ENCODE measurements around the gene POR. TPM values are rescaled to one million over a fixed set of nuclear protein-coding genes. Genes with fewer than 3 reads are reported as not detected.
"Not testable (repeated sequence)": the region's sequence is repeated elsewhere in the genome, so short reads cannot be mapped to it uniquely, and the experiment has no call there.

Gene POR
- total RNA-seq, 2 experiments from 2014 or later: 22.8 to 25.2 TPM

DNA sequence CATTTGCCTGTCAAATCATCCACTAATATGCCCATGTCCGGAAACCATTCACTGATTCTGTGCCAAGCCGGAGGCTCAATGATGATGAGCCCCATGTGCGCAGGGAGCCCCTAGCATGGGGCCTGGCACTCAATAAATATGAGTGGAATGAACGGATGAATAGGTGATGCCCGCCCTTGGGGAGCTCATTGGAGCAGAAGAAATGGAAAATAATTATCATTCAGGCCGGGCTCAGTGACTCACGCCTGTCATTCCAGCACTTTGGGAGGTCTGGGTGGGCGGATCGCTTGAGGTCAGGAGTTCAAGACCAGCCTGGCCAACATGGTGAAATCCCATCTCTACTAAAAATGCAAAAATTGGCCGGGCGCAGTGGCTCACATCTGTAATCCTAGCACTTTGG, 25.1 kb upstream of the POR start:
- DNase-seq: peak; percentile 31
- Mint-ChIP-seq H3K27ac (no peak overlapping the region), H3K4me1 (ENCODE audit: low read depth) (peaks cover 7% of the 10 kb centered on the region), H3K27me3 (no peaks in the 10 kb centered on the region), H3K4me3 (no peak overlapping the region), H3K9me3 (no peaks in the 10 kb centered on the region), H3K36me3 (ENCODE audit: low read depth) (peaks cover 24% of the 10 kb centered on the region)
- TF ChIP-seq CTCF (IDR thresholded peaks at IDR 0.05): no peak
- CTCF ChIA-PET: no interaction called here
- ATAC-seq: peak; percentile 20
- intact Hi-C loops (cut with micrococcal nuclease): no loop called here
- POLR2A ChIA-PET: interaction anchor here (0.8 to 1.7 kb wide), 3 partner anchors 9 to 25 kb away, joined by 3 to 6 read pairs (median 3); partner anchors contain the start of gene POR

DNA sequence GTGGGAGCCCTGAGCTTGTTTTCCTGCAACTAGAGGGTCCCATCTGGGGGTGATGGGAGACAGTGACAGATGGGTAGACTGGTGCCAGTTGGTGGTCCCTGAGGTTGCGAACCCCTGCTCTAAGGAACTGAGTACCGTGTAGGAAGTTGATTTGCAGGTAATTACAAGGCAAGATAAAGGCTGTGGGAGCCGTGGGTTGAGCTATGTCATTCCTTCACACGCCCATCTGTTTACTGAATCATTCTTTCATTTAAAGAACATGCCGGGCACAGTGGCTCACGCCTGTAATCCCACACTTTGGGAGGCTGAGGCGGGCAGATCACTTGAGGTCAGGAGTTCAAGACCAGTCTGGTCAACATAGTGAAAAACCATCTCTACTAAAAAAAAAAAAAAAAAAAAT, 23.7 kb upstream of the POR start:
- H3K4me3 Mint-ChIP-seq; H3K27me3 Mint-ChIP-seq; CTCF ChIA-PET; H3K4me1 Mint-ChIP-seq (ENCODE audit: low read depth); ATAC-seq; H3K9me3 Mint-ChIP-seq; H3K27ac Mint-ChIP-seq; intact Hi-C loops (cut with micrococcal nuclease); DNase-seq: not testable (repeated sequence)
- peaks cover 18% of the 10 kb centered on the region for H3K36me3 Mint-ChIP-seq (ENCODE audit: low read depth)
- POLR2A ChIA-PET: interaction anchor here (1.5 kb wide), 1 partner anchor 9 kb away, joined by 5 read pairs; no protein-coding TSS in a partner anchor

DNA sequence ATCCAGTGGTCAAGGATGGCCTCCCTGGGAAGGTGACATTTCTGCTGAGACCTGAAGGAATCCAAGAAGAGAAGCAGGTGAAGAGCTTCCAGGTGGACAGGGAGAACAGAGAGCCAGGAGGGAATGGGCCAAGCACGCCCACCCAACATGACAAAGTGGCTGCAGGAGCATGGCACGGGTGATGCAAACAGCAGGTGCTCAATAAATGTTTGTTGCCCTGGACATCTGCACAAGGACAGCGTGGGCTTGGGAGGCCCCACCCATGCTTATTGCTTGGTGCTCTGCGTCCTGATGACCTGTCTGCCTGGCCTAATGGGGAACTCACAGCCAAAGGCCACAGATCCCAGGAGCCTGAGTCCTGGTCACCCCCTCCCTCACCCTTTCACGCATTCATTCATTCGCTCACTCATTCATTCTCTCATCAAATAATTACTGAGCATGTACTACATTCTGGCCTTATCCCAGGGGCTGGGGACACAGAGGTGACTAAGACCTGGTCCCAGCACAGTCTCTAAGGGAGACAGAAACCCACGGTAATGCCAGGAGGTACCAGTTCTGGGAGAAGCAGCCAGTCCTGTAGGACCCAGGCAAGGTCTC, 23.0 kb upstream of the POR start:
- no peak for TF ChIP-seq CTCF (IDR thresholded peaks at IDR 0.05)
- H3K36me3 Mint-ChIP-seq (ENCODE audit: low read depth): peaks cover 18% of the 10 kb centered on the region
- intact Hi-C loops (cut with micrococcal nuclease): no loop called here
- no peaks in the 10 kb centered on the region for H3K27me3 Mint-ChIP-seq
- no peak for DNase-seq
- no peaks in the 10 kb centered on the region for H3K9me3 Mint-ChIP-seq
- H3K4me1 Mint-ChIP-seq (ENCODE audit: low read depth): peaks cover 7% of the 10 kb centered on the region
- POLR2A ChIA-PET: interaction anchor here (1.5 kb wide), 1 partner anchor 9 kb away, joined by 5 read pairs; no protein-coding TSS in a partner anchor
- CTCF ChIA-PET: no interaction called here
- H3K4me3 Mint-ChIP-seq: no peak overlapping the region
- ATAC-seq: no peak
- no peak overlapping the region for H3K27ac Mint-ChIP-seq

DNA sequence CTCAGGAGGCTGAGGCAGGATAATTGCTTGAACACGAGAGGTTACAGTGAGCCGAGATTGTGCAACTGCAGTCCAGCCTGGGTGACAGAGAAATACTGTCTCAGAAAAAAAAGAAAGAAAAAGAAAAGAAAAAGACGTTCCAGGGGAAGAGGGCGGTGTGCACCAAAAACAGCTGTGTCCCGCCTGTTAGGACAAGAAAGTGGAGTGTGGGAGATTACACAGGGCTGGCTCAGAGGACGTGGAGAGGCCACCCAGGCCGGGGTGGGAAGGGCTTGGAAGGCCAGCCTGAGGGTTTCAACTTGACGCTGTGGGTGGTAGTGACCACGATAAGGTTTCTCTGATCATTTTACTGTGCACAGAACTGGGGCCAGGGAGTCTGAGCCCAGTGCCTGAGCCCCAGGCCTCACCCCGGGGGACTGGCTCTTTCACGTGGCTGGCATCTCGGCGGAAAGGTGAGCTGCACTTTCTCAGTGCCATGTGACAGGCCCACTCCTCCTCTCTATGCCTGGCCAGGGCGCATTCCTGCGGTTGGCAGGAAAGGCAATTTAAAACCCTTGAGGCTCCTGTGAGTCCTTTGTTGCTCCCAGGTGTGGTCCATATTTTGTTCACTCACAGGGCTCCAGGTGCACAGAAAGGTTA, 22.2 kb upstream of the POR start:
- CTCF ChIA-PET: no interaction called here
- DNase-seq: no peak
- no peak for TF ChIP-seq CTCF (IDR thresholded peaks at IDR 0.05)
- H3K4me3 Mint-ChIP-seq: no peak overlapping the region
- H3K27ac Mint-ChIP-seq: no peak overlapping the region
- POLR2A ChIA-PET: no interaction called here
- H3K27me3 Mint-ChIP-seq: no peaks in the 10 kb centered on the region
- no peaks in the 10 kb centered on the region for H3K9me3 Mint-ChIP-seq
- intact Hi-C loops (cut with micrococcal nuclease): no loop called here
- H3K36me3 Mint-ChIP-seq (ENCODE audit: low read depth): peaks cover 14% of the 10 kb centered on the region
- ATAC-seq: no peak
- peaks cover 7% of the 10 kb centered on the region for H3K4me1 Mint-ChIP-seq (ENCODE audit: low read depth)

- H3K36me3 Mint-ChIP-seq (ENCODE audit: low read depth): no peaks in the 10 kb centered on the region
- no peak for DNase-seq
- POLR2A ChIA-PET: no interaction called here
- no peak for TF ChIP-seq CTCF (IDR thresholded peaks at IDR 0.05)
- H3K4me1 Mint-ChIP-seq (ENCODE audit: low read depth): no peaks in the 10 kb centered on the region
- H3K9me3 Mint-ChIP-seq: no peaks in the 10 kb centered on the region
- intact Hi-C loops (cut with micrococcal nuclease): no loop called here
- no peak overlapping the region for H3K4me3 Mint-ChIP-seq
- no peak overlapping the region for H3K27ac Mint-ChIP-seq
- ATAC-seq: no peak
- H3K27me3 Mint-ChIP-seq: no peaks in the 10 kb centered on the region
- CTCF ChIA-PET: interaction anchor here (1.5 kb wide), 1 partner anchor 123 kb away, joined by 3 read pairs; no protein-coding TSS in a partner anchor
Observed at GRCh38 chr7:75896803-75897327, 18.1 kb upstream of the POR start.

Measured in activated CD8-positive, alpha-beta T cell treated with anti-CD3 and anti-CD28 coated beads for 36 hours (primary cell).